Liver (tissue), 9 donors: ENCODE data around the gene PNRC1. TPM values are rescaled to one million over a fixed set of nuclear protein-coding genes. Genes with fewer than 3 reads are reported as not detected.

Experiments
- DNase-seq: peaks from one replicate; pipeline ENCODE4 v3.0.0-alpha.2; 2017; ENCODE audit warnings: low spot score
- H3K27ac ChIP-seq, 2 donors: one replicate each; pipeline ENCODE4 v1.7.0; 2013; ENCODE audit warnings: inconsistent platforms in 2 of 2, low read length in 2 of 2, control low read depth in 1 of 2, low read depth in 1 of 2, mild to moderate bottlenecking in 1 of 2
- H3K27me3 ChIP-seq, 4 donors: one replicate each; pipeline versions ENCODE4 v1.6.1 to v1.7.0; 2013; ENCODE audit warnings: low read length in 3 of 4, inconsistent platforms in 1 of 4, mild to moderate bottlenecking in 1 of 4, moderate library complexity in 1 of 4; ENCODE audit not compliant: control insufficient read depth in 4 of 4, insufficient read depth in 4 of 4
- H3K36me3 ChIP-seq, 4 donors: one replicate each; pipeline versions ENCODE4 v1.6.1 to v1.7.0; 2013; ENCODE audit warnings: low read length in 3 of 4, mild to moderate bottlenecking in 3 of 4, low read depth in 1 of 4, moderate library complexity in 1 of 4; ENCODE audit not compliant: control insufficient read depth in 4 of 4, insufficient read depth in 3 of 4
- H3K4me1 ChIP-seq, 4 donors: one replicate each; pipeline versions ENCODE4 v1.6.1 to v1.7.0; 2013; ENCODE audit warnings: low read length in 3 of 4, mild to moderate bottlenecking in 3 of 4, moderate library complexity in 1 of 4; ENCODE audit not compliant: control insufficient read depth in 4 of 4, insufficient read depth in 4 of 4
- H3K4me3 ChIP-seq, 3 donors: one replicate each; pipeline versions ENCODE4 v1.6.1 to v1.7.0; 2013; ENCODE audit warnings: low read length in 3 of 3, control low read depth in 1 of 3, low read depth in 1 of 3, mild to moderate bottlenecking in 1 of 3
- H3K9ac ChIP-seq, 2 donors: one replicate each; pipeline ENCODE4 v1.7.0; 2013; ENCODE audit warnings: low read length in 2 of 2, mild to moderate bottlenecking in 2 of 2, moderate library complexity in 2 of 2, control low read depth in 1 of 2, low read depth in 1 of 2
- H3K9me3 ChIP-seq, 4 donors: one replicate each; pipeline versions ENCODE4 v1.6.1 to v1.7.0; 2013; ENCODE audit warnings: low read length in 3 of 4; ENCODE audit not compliant: control insufficient read depth in 4 of 4
- CTCF ChIP-seq: fragments of 150-350 bp; IDR thresholded peaks from 2 replicates; pipeline ENCODE4 v1.5.1; 2017; ENCODE audit warnings: improper control_type of control experiment, low read depth, low read length; ENCODE audit not compliant: missing input control
- EGR1 ChIP-seq, 2 donors: IDR thresholded peaks; 2 replicates each; pipeline ENCODE4 v1.6.1; 2016 to 2018; ENCODE audit warnings: antibody characterized with exemption in 2 of 2, low read depth in 2 of 2
- FOXA1 ChIP-seq: IDR thresholded peaks from 2 replicates; pipeline ENCODE4 v1.6.1; 2016; ENCODE audit warnings: antibody characterized with exemption
- FOXA2 ChIP-seq: IDR thresholded peaks from 2 replicates; pipeline ENCODE4 v1.6.1; 2016; ENCODE audit warnings: antibody characterized with exemption
- GABPA ChIP-seq, 2 donors: IDR thresholded peaks in 1 of 2; conservative IDR thresholded peaks in 1 of 2; 2 replicates each; pipeline ENCODE4 v1.6.1; 2016; ENCODE audit warnings: antibody characterized with exemption in 2 of 2, mild to moderate bottlenecking in 1 of 2, moderate library complexity in 1 of 2
- HNF4A ChIP-seq, 2 donors: conservative IDR thresholded peaks; 2 replicates each; pipeline ENCODE4 v1.6.1; 2016; ENCODE audit warnings: antibody characterized with exemption in 2 of 2, mild to moderate bottlenecking in 2 of 2
- HNF4G ChIP-seq: IDR thresholded peaks from 2 replicates; pipeline ENCODE4 v1.6.1; 2016; ENCODE audit warnings: antibody characterized with exemption
- JUND ChIP-seq, 2 donors: IDR thresholded peaks; 2 replicates each; pipeline ENCODE4 v1.6.1; 2016; ENCODE audit warnings: antibody characterized with exemption in 2 of 2
- NR2F2 ChIP-seq: IDR thresholded peaks from 2 replicates; pipeline ENCODE4 v1.6.1; 2016; ENCODE audit warnings: antibody characterized with exemption
- RAD21 ChIP-seq, 2 donors: IDR thresholded peaks; 2 replicates each; pipeline ENCODE4 v1.6.1; 2016; ENCODE audit warnings: antibody characterized with exemption in 2 of 2, mild to moderate bottlenecking in 2 of 2
- RXRA ChIP-seq, 2 donors: IDR thresholded peaks; 2 replicates each; pipeline ENCODE4 v1.6.1; 2017 to 2018; ENCODE audit warnings: antibody characterized with exemption in 2 of 2, mild to moderate bottlenecking in 1 of 2
- SP1 ChIP-seq: IDR thresholded peaks from 2 replicates; pipeline ENCODE4 v1.6.1; 2018; ENCODE audit warnings: antibody characterized with exemption, mild to moderate bottlenecking
- TAF1 ChIP-seq: conservative IDR thresholded peaks from 2 replicates; pipeline ENCODE4 v1.6.1; 2016; ENCODE audit warnings: antibody characterized with exemption, mild to moderate bottlenecking
- YY1 ChIP-seq: IDR thresholded peaks from 2 replicates; pipeline ENCODE4 v1.6.1; 2016; ENCODE audit warnings: antibody characterized with exemption, mild to moderate bottlenecking
- ZBTB33 ChIP-seq: IDR thresholded peaks from 2 replicates; pipeline ENCODE4 v1.6.1; 2016; ENCODE audit warnings: antibody characterized with exemption
- WGBS: extraction: QIAGEN DNeasy Blood & Tissue Kit; methylation state at CpG from one replicate; pipeline ENCODE4 v1.1.7; 2013; 5-methylcytosine and 5-hydroxymethylcytosine counted together
- polyA plus RNA-seq, 2 donors: library from polyadenylated mRNA; stranded (reverse) in 1 of 2; unstranded in 1 of 2; fragments of 200-250 nt in 1 of 2; fragments of >200 nt in 1 of 2; fragmentation: Nextera tagmentation in 1 of 2; extraction: Ambion mirVana in 1 of 2; gene quantifications; one replicate each; pipeline versions ENCODE4 v1.2.1 to v1.2.3, GENCODE V29; 2013 to 2015
- total RNA-seq, 2 donors: library from RNA; depleted of rRNA; stranded (reverse); fragments of >200 nt; gene quantifications; one replicate each; pipeline ENCODE4 v1.2.3, GENCODE V29; 2014
- TF ChIP-seq, protein P1 (sequence below): IDR thresholded peaks from 2 replicates; pipeline ENCODE4 v1.6.1; 2016; ENCODE audit warnings: antibody characterized with exemption
- TF ChIP-seq, protein P2 (sequence below): IDR thresholded peaks from 2 replicates; pipeline ENCODE4 v1.6.1; 2016; ENCODE audit warnings: antibody characterized with exemption
- TF ChIP-seq, protein P3 (sequence below): IDR thresholded peaks from 2 replicates; pipeline ENCODE4 v1.6.1; 2016; ENCODE audit warnings: antibody characterized with exemption, mild to moderate bottlenecking
- donor health status: healthy.
- donor health status: healthy.
- donor health status: healthy.
- donor health status: healthy.
- donor health status: healthy.

The PNRC1 gene
- total and polyA plus RNA-seq, 4 donors = 27.4 to 71.4 (median 53.6) TPM

GRCh38 chr6:89069536-89070163 lies 10.9 kb upstream of the PNRC1 start:
- no peak overlapping the region for H3K4me3 ChIP-seq
- no peak for TF ChIP-seq JUND (IDR thresholded peaks at IDR 0.05)
- no peak for TF ChIP-seq NR2F2
- no peak for TF ChIP-seq HNF4A (conservative IDR thresholded peaks at IDR 0.05)
- no peak for TF ChIP-seq RAD21 (IDR thresholded peaks at IDR 0.05)
- no peak for TF ChIP-seq ZBTB33
- no peak for TF ChIP-seq EGR1 (IDR thresholded peaks at IDR 0.05; ENCODE audit: low read depth in 2 of 2)
- TF ChIP-seq, protein P1, sequence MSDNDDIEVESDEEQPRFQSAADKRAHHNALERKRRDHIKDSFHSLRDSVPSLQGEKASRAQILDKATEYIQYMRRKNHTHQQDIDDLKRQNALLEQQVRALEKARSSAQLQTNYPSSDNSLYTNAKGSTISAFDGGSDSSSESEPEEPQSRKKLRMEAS = no peak
- TF ChIP-seq SP1 = no peak
- WGBS = 89% methylated on average over 10 of the region's 10 CpGs
- H3K36me3 ChIP-seq = no peaks in the 10 kb centered on the region
- no peak for DNase-seq
- H3K9ac ChIP-seq = no peak overlapping the region
- no peaks in the 10 kb centered on the region for H3K27me3 ChIP-seq
- H3K27ac ChIP-seq = no peak overlapping the region
- H3K9me3 ChIP-seq = peaks cover 0 to 3% (median 1%) of the 10 kb centered on the region in 4 donors
- peaks cover 10 to 20% (median 17%) of the 10 kb centered on the region in 4 donors for H3K4me1 ChIP-seq

DNA sequence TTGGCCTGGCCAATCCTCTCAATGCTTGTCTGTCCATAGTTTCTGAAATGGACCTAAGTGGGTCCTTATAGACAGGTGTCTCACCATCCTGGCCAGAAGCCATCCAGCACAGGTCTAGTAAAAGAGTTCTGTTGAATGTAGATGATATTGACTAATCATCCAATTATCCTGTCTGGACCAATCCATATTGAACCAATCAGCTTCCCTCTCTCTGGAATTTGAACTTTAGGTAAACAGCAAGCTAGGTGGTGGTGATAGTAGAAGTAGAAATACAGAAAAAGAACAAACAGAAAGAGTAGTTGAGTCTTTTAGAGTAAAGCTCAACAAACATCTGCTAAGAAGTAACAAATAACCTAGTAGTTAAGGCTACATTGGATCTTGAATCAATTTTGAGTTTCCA lies 9.5 kb upstream of the PNRC1 start:
- H3K4me3 ChIP-seq = no peak overlapping the region
- TF ChIP-seq, protein P2, sequence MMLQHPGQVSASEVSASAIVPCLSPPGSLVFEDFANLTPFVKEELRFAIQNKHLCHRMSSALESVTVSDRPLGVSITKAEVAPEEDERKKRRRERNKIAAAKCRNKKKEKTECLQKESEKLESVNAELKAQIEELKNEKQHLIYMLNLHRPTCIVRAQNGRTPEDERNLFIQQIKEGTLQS = no peak
- TF ChIP-seq FOXA2 = peak; percentile 98
- peak; percentile 30 to 48 for TF ChIP-seq RAD21 (IDR thresholded peaks at IDR 0.05)
- peak; percentile 35 for TF ChIP-seq ZBTB33
- peak; percentile 95 for TF ChIP-seq FOXA1
- TF ChIP-seq, protein P1 = no peak
- TF ChIP-seq JUND (IDR thresholded peaks at IDR 0.05) = peak in 1 of 2 donors; percentile 52
- no peak for TF ChIP-seq TAF1
- TF ChIP-seq CTCF = no peak
- TF ChIP-seq EGR1 (IDR thresholded peaks at IDR 0.05; ENCODE audit: low read depth in 2 of 2) = no peak
- TF ChIP-seq RXRA (IDR thresholded peaks at IDR 0.05) = peak; percentile 45 to 54
- peak; percentile 53 for TF ChIP-seq YY1
- TF ChIP-seq, protein P3, sequence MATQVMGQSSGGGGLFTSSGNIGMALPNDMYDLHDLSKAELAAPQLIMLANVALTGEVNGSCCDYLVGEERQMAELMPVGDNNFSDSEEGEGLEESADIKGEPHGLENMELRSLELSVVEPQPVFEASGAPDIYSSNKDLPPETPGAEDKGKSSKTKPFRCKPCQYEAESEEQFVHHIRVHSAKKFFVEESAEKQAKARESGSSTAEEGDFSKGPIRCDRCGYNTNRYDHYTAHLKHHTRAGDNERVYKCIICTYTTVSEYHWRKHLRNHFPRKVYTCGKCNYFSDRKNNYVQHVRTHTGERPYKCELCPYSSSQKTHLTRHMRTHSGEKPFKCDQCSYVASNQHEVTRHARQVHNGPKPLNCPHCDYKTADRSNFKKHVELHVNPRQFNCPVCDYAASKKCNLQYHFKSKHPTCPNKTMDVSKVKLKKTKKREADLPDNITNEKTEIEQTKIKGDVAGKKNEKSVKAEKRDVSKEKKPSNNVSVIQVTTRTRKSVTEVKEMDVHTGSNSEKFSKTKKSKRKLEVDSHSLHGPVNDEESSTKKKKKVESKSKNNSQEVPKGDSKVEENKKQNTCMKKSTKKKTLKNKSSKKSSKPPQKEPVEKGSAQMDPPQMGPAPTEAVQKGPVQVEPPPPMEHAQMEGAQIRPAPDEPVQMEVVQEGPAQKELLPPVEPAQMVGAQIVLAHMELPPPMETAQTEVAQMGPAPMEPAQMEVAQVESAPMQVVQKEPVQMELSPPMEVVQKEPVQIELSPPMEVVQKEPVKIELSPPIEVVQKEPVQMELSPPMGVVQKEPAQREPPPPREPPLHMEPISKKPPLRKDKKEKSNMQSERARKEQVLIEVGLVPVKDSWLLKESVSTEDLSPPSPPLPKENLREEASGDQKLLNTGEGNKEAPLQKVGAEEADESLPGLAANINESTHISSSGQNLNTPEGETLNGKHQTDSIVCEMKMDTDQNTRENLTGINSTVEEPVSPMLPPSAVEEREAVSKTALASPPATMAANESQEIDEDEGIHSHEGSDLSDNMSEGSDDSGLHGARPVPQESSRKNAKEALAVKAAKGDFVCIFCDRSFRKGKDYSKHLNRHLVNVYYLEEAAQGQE = peak; percentile 73
- peak; percentile 91 to 96 for TF ChIP-seq HNF4A (conservative IDR thresholded peaks at IDR 0.05)
- peak; percentile 71 for TF ChIP-seq HNF4G
- peak; percentile 92 for TF ChIP-seq SP1
- TF ChIP-seq NR2F2 = no peak
- TF ChIP-seq GABPA (IDR thresholded peaks at IDR 0.05 in 1 of 2, conservative IDR thresholded peaks at IDR 0.05 in 1 of 2) = no peak
- H3K9me3 ChIP-seq = peaks cover 0 to 3% (median 1%) of the 10 kb centered on the region in 4 donors
- no peak overlapping the region for H3K9ac ChIP-seq
- H3K27ac ChIP-seq = peak overlapping the region; percentile 20 to 44
- no peaks in the 10 kb centered on the region for H3K36me3 ChIP-seq
- H3K4me1 ChIP-seq = peaks cover 10 to 20% (median 17%) of the 10 kb centered on the region in 4 donors
- no peak for DNase-seq
- no peaks in the 10 kb centered on the region for H3K27me3 ChIP-seq
